Activated T-helper 9 cell treated with anti-CD3 and anti-CD28 coated beads, Interleukin-2, amount 50 U/mL, for 16 hours (primary cell): ENCODE measurements around the gene DUSP6.
"Not testable (repeated sequence)": the region's sequence is repeated elsewhere in the genome, so short reads cannot be mapped to it uniquely, and the experiment has no call there.

ENCODE experiments used
- DNase-seq: peaks from one replicate; pipeline ENCODE4 v3.0.0-alpha.2; 2020; ENCODE audit warnings: low read depth

The DUSP6 gene

GRCh38 chr12:89351489-89352241 is 636 bp downstream of the DUSP6 start:
- DNase-seq, result peak; percentile 24

- no peak for DNase-seq
Observed at GRCh38 chr12:89350630-89351488, 1.4 kb downstream of the DUSP6 start.

DNA sequence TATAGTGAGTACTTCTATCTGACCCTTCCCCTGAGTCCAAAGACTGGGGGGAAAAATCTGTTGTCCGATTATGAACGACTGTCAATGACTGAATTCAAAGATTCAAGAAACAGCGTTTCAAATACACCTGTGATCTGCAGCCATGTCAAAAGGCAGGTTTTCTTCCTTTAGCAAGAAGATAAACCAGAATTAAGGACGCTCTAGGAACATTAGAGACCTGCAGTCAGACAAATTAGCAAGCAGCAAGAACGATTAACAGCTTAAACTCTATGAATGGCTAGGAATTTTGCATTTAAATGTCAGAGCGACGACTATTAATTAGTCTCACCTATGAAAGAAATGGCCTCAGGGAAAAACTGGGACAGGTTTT is 2.1 kb downstream of the DUSP6 start:
- no peak for DNase-seq

DNA sequence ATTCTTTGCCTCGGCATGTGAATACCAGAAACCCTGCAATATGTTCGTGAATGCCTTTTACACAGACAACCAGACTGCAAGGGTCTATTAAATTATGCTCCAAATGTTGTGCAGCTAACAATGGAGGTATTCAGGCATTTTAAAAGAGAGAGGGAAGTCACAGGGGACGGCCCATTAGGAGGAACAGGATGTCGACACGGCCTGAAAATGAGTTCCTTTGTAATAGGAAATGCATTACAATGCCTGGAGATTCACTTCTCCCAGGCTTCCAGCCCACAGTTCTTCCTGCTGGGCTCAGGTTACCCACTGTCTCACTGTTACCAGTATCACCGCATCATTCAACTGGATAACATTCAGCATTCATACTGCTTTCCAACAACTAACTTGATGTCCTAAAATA is 2.5 kb downstream of the DUSP6 start:
- DNase-seq, result no peak

DNA sequence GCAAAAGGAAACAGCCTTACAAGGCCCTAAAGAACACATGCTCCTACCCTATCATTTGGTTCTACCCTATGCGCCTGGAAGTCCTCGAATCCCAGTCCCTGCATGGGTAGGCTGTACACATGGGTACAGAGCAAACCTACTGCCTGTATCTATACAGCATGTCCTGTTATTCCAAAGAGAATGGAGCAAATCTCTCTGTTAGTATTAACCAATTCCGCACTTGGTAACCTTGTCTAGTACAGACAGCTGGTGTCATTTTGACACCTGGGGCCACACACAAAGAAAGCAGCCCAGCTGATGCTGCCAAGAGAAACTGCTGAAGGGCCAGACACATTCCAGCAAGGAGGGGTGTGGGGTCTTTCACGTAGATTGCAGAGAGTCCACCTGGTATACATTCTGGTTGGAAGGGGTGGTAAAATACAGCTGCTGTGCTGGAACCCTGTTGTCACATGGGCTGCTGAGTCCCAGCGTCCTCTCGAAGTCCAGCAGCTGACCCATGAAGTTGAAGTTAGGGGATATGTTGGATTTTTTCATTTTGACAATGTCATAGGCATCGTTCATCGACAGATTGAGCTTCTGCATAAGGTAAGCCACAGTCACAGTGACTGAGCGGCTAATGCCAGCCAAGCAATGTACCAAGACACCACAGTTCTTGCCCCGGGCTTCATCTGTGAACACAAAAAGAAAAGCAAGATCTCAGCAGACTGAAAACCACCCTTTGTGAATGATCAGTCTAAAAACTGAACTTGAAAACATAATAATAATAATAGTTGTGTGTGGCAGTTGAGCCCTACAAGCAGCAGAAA is 3.2 kb downstream of the DUSP6 start:
- DNase-seq, result no peak

DNA sequence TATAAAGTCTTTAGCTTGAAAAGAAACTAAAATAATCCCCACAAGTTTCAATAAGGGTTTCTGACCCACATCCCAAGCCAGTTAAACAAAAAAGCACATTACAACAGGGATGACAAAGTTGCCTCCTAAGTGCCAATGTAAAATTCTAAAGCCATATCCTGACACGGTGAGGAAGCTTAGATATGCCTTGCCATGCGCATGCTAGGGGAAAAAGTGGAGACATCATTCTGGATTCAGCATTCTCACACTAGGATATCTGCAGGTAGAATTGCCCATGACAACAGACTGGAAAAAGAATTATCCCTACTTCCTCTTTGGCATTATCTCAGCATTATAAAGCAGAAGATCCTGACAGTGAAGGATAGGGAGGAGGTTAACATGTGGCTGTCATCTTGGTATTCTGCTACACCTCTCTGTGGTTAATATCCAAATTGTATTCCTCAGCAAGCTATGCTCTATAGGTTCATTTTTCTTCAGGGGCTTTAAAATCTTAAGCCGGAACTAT is 4.9 kb downstream of the DUSP6 start:
- no peak for DNase-seq

- DNase-seq, result no peak
Observed at GRCh38 chr12:89346741-89347324, 5.5 kb downstream of the DUSP6 start.

GRCh38 chr12:89345830-89346740 is 6.2 kb downstream of the DUSP6 start:
- DNase-seq, result no peak

GRCh38 chr12:89345376-89345775 is 6.9 kb downstream of the DUSP6 start:
- DNase-seq, result no peak

- no peak for DNase-seq
Observed at GRCh38 chr12:89344862-89345202, 7.5 kb downstream of the DUSP6 start.

- no peak for DNase-seq
Observed at GRCh38 chr12:89344043-89344861, 8.0 kb downstream of the DUSP6 start.

DNA sequence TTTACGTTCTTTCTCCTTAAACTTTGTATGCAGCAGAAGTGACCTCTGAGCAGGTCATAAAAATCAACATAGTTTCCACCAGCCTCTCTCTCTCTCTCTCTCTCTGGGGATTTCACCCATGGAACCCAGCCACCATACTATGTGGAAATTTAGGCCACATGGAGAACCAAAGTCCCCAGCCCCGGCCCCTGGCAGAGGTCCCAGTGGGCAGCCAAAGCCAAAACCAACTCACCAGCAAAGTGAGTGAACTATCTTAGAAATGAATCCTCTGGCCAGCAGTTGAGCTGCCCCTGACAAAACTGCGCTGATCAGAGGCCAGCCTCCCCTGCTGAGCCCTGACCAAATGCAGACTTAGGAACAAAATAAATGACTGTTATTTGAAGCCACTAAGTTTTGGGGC is 9.2 kb downstream of the DUSP6 start:
- no peak for DNase-seq

GRCh38 chr12:89340861-89341260 is 11.4 kb downstream of the DUSP6 start:
- DNase-seq, result no peak

- no peak for DNase-seq
Observed at GRCh38 chr12:89339526-89339925, 12.8 kb downstream of the DUSP6 start.

- not testable (repeated sequence) for DNase-seq
Observed at GRCh38 chr12:89337136-89337535, 15.2 kb downstream of the DUSP6 start.

DNA sequence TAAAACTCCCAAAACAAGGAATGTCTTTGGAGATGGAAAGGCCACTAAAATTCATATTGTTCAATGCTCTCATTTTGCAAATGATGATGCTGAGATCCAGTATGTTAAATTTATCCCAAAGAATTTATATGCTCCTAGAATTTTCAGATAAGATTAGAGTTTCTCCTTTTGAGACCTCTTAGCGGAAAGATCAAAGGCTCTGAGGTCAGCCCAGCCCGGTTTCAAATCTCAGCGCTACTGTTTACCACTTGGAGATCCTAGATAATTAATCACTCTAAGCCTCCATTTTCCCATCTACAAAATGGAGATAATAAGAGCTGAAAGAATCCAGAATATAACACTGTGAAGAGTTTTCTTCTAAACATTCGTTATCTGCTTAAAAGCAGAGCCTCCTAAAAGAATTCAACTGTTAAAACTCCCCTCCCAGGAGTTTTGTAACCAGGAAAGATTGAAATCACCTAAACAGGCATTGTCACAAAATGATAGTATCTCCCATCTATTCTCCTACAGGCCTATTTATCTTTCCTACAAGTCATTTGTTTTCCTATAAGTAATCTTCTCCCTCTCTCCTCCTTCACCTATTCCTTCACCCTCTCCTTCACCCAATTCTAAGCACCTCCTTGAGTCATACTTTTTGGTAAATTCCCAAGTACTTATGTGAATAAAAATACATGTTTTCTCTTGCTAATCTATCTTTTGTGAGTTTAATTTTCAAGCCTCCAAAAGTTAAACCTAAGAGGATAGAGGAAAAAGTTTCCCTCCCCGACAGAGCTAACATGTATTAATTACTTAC is 16.7 kb downstream of the DUSP6 start:
- DNase-seq, result no peak

GRCh38 chr12:89334548-89335169 is 17.6 kb downstream of the DUSP6 start:
- DNase-seq, result no peak

GRCh38 chr12:89333564-89334252 is 18.6 kb downstream of the DUSP6 start:
- DNase-seq, result no peak
